HEK293 (cell line): ENCODE data around the gene OR52D1.

ENCODE experiments used
- CTCF ChIA-PET: fragments of 350-600 bp; formaldehyde crosslinking; extraction: SDS; loops from one replicate; lab custom pipeline; 2021; ENCODE audit warnings: antibody characterized with exemption; lab: Yijun Ruan, JAX
- POLR2A ChIA-PET: fragments of 300-600 bp; formaldehyde crosslinking; extraction: SDS; loops from one replicate; lab custom pipeline; 2020; ENCODE audit warnings: antibody characterized with exemption, inconsistent platforms; lab: Yijun Ruan, JAX
- H3K27ac ChIP-seq: fragments of 200-500 bp; sonication (Bioruptor generic); 2 replicates; pipeline ENCODE4 v1.5.1; 2014; ENCODE audit warnings: low read depth, low read length, control low read depth, inconsistent platforms; ENCODE audit errors: extremely low read depth
- H3K36me3 ChIP-seq, 2 experiments: fragments of 200-500 bp in 1 of 2; sonication (Bioruptor generic) in 1 of 2; 1 replicate in 1 of 2; 2 replicates in 1 of 2; pipeline ENCODE4 v1.5.1; 2014 to 2017; ENCODE audit warnings: inconsistent platforms in 2 of 2, low read length in 2 of 2; ENCODE audit not compliant: control insufficient read depth in 2 of 2, insufficient read depth in 1 of 2
- H3K4me1 ChIP-seq: fragments of 200-500 bp; sonication (Bioruptor generic); 2 replicates; pipeline ENCODE4 v1.5.1; 2014; ENCODE audit warnings: mild to moderate bottlenecking, low read length, inconsistent platforms; ENCODE audit not compliant: control insufficient read depth, insufficient read depth
- H3K4me3 ChIP-seq: 2 replicates; pipeline ENCODE4 v1.5.1; 2011; ENCODE audit warnings: low read depth, mild to moderate bottlenecking, control low read depth, low read length, moderate library complexity
- H3K9me3 ChIP-seq: fragments of 200-500 bp; sonication (Bioruptor generic); 2 replicates; pipeline ENCODE4 v1.5.1; 2014; ENCODE audit warnings: low read depth, low read length, inconsistent platforms; ENCODE audit not compliant: control insufficient read depth, insufficient read depth
- HOXC10 ChIP-seq: sonication (generic); formaldehyde crosslinking; IDR thresholded peaks from 2 replicates; pipeline ENCODE4 v1.8.1; 2023; ENCODE audit warnings: mild to moderate bottlenecking, missing genetic modification reagents
- KLF8 ChIP-seq: fragments of 450-650 bp; formaldehyde crosslinking; IDR thresholded peaks from 2 replicates; pipeline ENCODE4 v1.5.1; 2016; ENCODE audit warnings: missing biosample characterization, missing genetic modification characterization
- OSR2 ChIP-seq: fragments of 450-650 bp; formaldehyde crosslinking; IDR thresholded peaks from 2 replicates; pipeline ENCODE4 v1.5.1; 2016; ENCODE audit warnings: missing biosample characterization, missing genetic modification characterization
- PRDM6 ChIP-seq: fragments of 450-650 bp; formaldehyde crosslinking; IDR thresholded peaks from 2 replicates; pipeline ENCODE4 v1.5.1; 2017; ENCODE audit warnings: missing biosample characterization, missing genetic modification characterization
- ZBTB8A ChIP-seq: fragments of 450-650 bp; formaldehyde crosslinking; IDR thresholded peaks from 2 replicates; pipeline ENCODE4 v1.5.1; 2016; ENCODE audit warnings: missing biosample characterization, missing genetic modification characterization
- ZNF114 ChIP-seq: fragments of 450-650 bp; formaldehyde crosslinking; IDR thresholded peaks from 2 replicates; pipeline ENCODE4 v1.5.0; 2017; ENCODE audit warnings: missing biosample characterization, missing genetic modification characterization
- ZNF132 ChIP-seq: fragments of 450-650 bp; formaldehyde crosslinking; IDR thresholded peaks from 2 replicates; pipeline ENCODE4 v1.5.1; 2017; ENCODE audit warnings: missing biosample characterization, missing genetic modification characterization, borderline replicate concordance
- ZNF2 ChIP-seq: fragments of 450-650 bp; formaldehyde crosslinking; IDR thresholded peaks from 2 replicates; pipeline ENCODE4 v1.5.1; 2016; ENCODE audit warnings: missing biosample characterization, missing genetic modification characterization
- ZNF214 ChIP-seq: fragments of 450-650 bp; formaldehyde crosslinking; IDR thresholded peaks from 2 replicates; pipeline ENCODE4 v1.5.1; 2017; ENCODE audit warnings: missing biosample characterization, mild to moderate bottlenecking, missing genetic modification characterization, borderline replicate concordance
- ZNF23 ChIP-seq: fragments of 450-650 bp; formaldehyde crosslinking; IDR thresholded peaks from 2 replicates; pipeline ENCODE4 v1.5.1; 2016; ENCODE audit warnings: missing biosample characterization, missing genetic modification characterization, borderline replicate concordance
- ZNF26 ChIP-seq: fragments of 450-650 bp; formaldehyde crosslinking; IDR thresholded peaks from 2 replicates; pipeline ENCODE4 v1.5.1; 2016; ENCODE audit warnings: missing biosample characterization, missing genetic modification characterization
- ZNF280C ChIP-seq: fragments of 450-650 bp; formaldehyde crosslinking; IDR thresholded peaks from 2 replicates; pipeline ENCODE4 v1.5.1; 2016; ENCODE audit warnings: missing biosample characterization, missing genetic modification characterization
- ZNF366 ChIP-seq: fragments of 450-650 bp; formaldehyde crosslinking; conservative IDR thresholded peaks from 2 replicates; pipeline ENCODE4 v1.5.1; 2016; ENCODE audit warnings: missing biosample characterization, missing genetic modification characterization
- ZNF501 ChIP-seq: fragments of 450-650 bp; formaldehyde crosslinking; IDR thresholded peaks from 2 replicates; pipeline ENCODE4 v1.5.1; 2016; ENCODE audit warnings: missing biosample characterization, missing genetic modification characterization
- ZNF521 ChIP-seq: fragments of 450-650 bp; formaldehyde crosslinking; IDR thresholded peaks from 2 replicates; pipeline ENCODE4 v1.5.1; 2017; ENCODE audit warnings: missing biosample characterization, mild to moderate bottlenecking, missing genetic modification characterization
- ZNF654 ChIP-seq: fragments of 450-650 bp; formaldehyde crosslinking; IDR thresholded peaks from 2 replicates; pipeline ENCODE4 v1.5.1; 2016; ENCODE audit warnings: low read depth, missing biosample characterization, missing genetic modification characterization
- ZNF76 ChIP-seq: fragments of 450-650 bp; formaldehyde crosslinking; IDR thresholded peaks from 2 replicates; pipeline ENCODE4; 2016; ENCODE audit warnings: low read depth, missing biosample characterization, missing genetic modification characterization, borderline replicate concordance
- ZNF768 ChIP-seq: fragments of 450-650 bp; formaldehyde crosslinking; IDR thresholded peaks from 2 replicates; pipeline ENCODE4 v1.5.1; 2018; ENCODE audit warnings: missing biosample characterization, mild to moderate bottlenecking, missing genetic modification characterization
- ZNF792 ChIP-seq: fragments of 450-650 bp; formaldehyde crosslinking; IDR thresholded peaks from 2 replicates; pipeline ENCODE4 v1.5.1; 2016; ENCODE audit warnings: missing biosample characterization, missing genetic modification characterization
- TF ChIP-seq, protein P1 (sequence below): fragments of 450-650 bp; formaldehyde crosslinking; IDR thresholded peaks from 2 replicates; pipeline ENCODE4 v1.5.1; 2016; ENCODE audit warnings: missing biosample characterization, missing genetic modification characterization
- TF ChIP-seq, protein P2 (sequence below): fragments of 450-650 bp; formaldehyde crosslinking; IDR thresholded peaks from 2 replicates; pipeline ENCODE4 v1.5.1; 2017; ENCODE audit warnings: missing biosample characterization, missing genetic modification characterization

The OR52D1 gene

DNA sequence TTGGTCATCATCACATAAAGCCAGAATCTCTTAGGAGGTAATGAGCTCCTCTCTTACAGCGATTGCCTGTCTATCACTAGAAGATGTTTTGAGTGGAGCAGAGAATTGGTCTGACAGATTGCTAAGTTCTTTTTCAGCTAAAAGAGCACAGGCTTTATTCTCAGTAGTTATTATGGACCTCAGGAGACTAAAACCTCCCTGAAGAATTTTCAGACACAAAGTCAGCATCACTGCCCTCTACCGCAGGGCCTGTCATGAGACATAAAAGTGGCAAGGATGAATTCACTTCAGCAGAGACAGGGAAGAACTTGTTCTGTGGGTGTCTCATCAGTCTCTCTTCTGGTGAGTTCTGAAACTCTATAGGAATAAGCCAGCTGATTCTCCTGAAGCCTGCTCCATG lies 39.5 kb upstream of the OR52D1 start, which contains the start of gene OR51I2:
Gene OR51I2 (plus strand): TSS at position 301 of the 400 bp plus-strand sequence. CDS start 4,166 bp downstream, outside the sequence.
- ChIA-PET CTCF (interaction anchor here (1.1 to 1.5 kb wide), 2 partner anchors 28 to 914 kb away, joined by 3 to 4 read pairs; no protein-coding TSS in a partner anchor), POLR2A (no interaction called here)
- no peaks in the 10 kb centered on the region for H3K4me1 ChIP-seq
- no peaks in the 10 kb centered on the region for H3K9me3 ChIP-seq
- TF ChIP-seq ZNF2 (tag by site-specific recombination): no peak
- TF ChIP-seq ZNF132 (tag by site-specific recombination): no peak
- TF ChIP-seq, protein P1, sequence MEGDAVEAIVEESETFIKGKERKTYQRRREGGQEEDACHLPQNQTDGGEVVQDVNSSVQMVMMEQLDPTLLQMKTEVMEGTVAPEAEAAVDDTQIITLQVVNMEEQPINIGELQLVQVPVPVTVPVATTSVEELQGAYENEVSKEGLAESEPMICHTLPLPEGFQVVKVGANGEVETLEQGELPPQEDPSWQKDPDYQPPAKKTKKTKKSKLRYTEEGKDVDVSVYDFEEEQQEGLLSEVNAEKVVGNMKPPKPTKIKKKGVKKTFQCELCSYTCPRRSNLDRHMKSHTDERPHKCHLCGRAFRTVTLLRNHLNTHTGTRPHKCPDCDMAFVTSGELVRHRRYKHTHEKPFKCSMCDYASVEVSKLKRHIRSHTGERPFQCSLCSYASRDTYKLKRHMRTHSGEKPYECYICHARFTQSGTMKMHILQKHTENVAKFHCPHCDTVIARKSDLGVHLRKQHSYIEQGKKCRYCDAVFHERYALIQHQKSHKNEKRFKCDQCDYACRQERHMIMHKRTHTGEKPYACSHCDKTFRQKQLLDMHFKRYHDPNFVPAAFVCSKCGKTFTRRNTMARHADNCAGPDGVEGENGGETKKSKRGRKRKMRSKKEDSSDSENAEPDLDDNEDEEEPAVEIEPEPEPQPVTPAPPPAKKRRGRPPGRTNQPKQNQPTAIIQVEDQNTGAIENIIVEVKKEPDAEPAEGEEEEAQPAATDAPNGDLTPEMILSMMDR (tag by site-specific recombination): no peak
- TF ChIP-seq, protein P2, sequence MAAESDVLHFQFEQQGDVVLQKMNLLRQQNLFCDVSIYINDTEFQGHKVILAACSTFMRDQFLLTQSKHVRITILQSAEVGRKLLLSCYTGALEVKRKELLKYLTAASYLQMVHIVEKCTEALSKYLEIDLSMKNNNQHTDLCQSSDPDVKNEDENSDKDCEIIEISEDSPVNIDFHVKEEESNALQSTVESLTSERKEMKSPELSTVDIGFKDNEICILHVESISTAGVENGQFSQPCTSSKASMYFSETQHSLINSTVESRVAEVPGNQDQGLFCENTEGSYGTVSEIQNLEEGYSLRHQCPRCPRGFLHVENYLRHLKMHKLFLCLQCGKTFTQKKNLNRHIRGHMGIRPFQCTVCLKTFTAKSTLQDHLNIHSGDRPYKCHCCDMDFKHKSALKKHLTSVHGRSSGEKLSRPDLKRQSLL: no peak
- TF ChIP-seq ZNF792 (tag by site-specific recombination): no peak
- no peak for TF ChIP-seq ZNF76 (tag by site-specific recombination)
- TF ChIP-seq OSR2 (tag by site-specific recombination): no peak
- TF ChIP-seq ZNF768 (tag by site-specific recombination): no peak
- TF ChIP-seq ZNF23 (tag by site-specific recombination): no peak
- no peaks in the 10 kb centered on the region for H3K36me3 ChIP-seq
- H3K4me3 ChIP-seq: no peak within 1 kb of the TSS
- no peak within 1 kb of the TSS for H3K27ac ChIP-seq

DNA sequence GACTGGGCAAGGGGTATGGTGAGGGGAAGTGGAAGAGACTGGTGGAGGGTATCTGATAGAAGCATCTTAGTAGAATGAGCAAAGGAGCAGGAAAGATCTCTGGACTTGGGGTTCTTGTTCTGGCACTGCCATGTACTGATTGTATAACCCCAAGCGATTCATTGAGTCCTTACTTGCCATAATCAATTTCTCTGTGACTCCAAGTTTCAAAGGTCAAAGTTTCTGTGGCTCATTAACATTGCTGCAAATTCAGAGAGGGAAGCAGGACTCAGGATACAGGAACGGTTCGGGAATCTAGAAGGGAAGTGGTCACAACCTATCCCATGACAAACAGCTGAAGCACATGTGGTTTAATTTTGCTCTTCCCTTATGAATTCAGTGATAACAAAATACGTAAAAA lies 39.1 kb upstream of the OR52D1 start:
- Histone ChIP-seq H3K4me3 (no peak overlapping the region), H3K27ac (no peak overlapping the region), H3K4me1 (no peaks in the 10 kb centered on the region), H3K36me3 (no peaks in the 10 kb centered on the region), H3K9me3 (no peaks in the 10 kb centered on the region)
- ChIA-PET CTCF (no interaction called here), POLR2A (no interaction called here)
- no peak for TF ChIP-seq ZNF521 (tag by site-specific recombination)

GRCh38 chr11:5460983-5461621 lies 27.4 kb upstream of the OR52D1 start:
- Histone ChIP-seq H3K9me3 (no peaks in the 10 kb centered on the region), H3K4me3 (no peak overlapping the region), H3K36me3 (no peaks in the 10 kb centered on the region), H3K4me1 (no peaks in the 10 kb centered on the region), H3K27ac (no peak overlapping the region)
- CTCF ChIA-PET: no interaction called here
- POLR2A ChIA-PET: no interaction called here
- TF ChIP-seq PRDM6 (tag by site-specific recombination): no peak
- no peak for TF ChIP-seq ZNF366 (tag by site-specific recombination)
- no peak for TF ChIP-seq HOXC10 (CRISPR knock-in tag)
- TF ChIP-seq ZNF280C: no peak
- no peak for TF ChIP-seq ZNF26 (tag by site-specific recombination)
- TF ChIP-seq ZNF501: no peak
- no peak for TF ChIP-seq ZBTB8A (tag by site-specific recombination)
- TF ChIP-seq ZNF214 (tag by site-specific recombination): no peak
- TF ChIP-seq KLF8 (tag by site-specific recombination): no peak
- TF ChIP-seq ZNF654 (tag by site-specific recombination): no peak
- no peak for TF ChIP-seq ZNF114
